ENCODE results near the gene PDC. TPM values are rescaled to one million over a fixed set of nuclear protein-coding genes. Genes with fewer than 3 reads are reported as not detected.

Gene PDC
- polyA plus RNA-seq (not detected in 3 replicates), polyA minus RNA-seq (not detected in 3 replicates)
- not detected for polyA plus RNA-seq (2011; ENCODE audit: low read depth)
- polyA plus RNA-seq (2011; cell fraction: cytosol; rRNA removed): not detected in 2 replicates
- polyA plus RNA-seq (2011; cell fraction: nucleus; rRNA removed): not detected in 2 replicates
- not detected in 2 replicates for polyA plus RNA-seq (2012; ENCODE audit: low replicate concordance)
- polyA minus RNA-seq (2011; cell fraction: cytosol; rRNA and poly(A)+ RNA removed): not detected
- polyA minus RNA-seq (2011; cell fraction: nucleus; rRNA and poly(A)+ RNA removed): not detected in 2 replicates

DNA sequence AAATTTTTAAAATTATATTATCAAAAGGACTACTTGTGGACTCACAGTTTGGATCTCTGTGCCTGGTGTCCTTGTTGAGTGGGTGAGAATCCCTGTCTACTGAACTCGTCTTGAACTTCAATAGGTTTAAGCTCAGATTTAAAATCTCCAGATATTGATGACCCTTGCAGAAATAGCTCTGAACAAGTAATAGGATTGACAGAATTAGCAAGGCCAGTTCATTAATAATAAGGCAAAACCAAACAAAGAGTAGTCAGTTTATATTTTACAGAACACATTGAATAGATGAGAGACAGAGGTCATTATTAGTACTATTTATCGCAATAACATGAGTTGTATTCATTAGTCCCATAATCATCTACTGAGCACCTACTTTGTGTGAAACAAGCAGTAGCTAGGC is at the start of gene PDC:
TSS of gene PDC (minus strand) at position 101 of the 400 bp plus-strand sequence. CDS start 11,655 bp downstream, outside the sequence.
- dilution Hi-C loops (cut with MboI; ENCODE audit: extremely low pct_ligation_motif_present, low sequenced_read_pairs): no loop called here
- Histone ChIP-seq H3K4me1 (ENCODE audit: control insufficient read depth, extremely low read depth, insufficient read depth, low read length) (no peaks in the 10 kb centered on the region), H3K9me3 (ENCODE audit: control insufficient read depth, low read depth, low read length) (no peaks in the 10 kb centered on the region), H2AFZ (ENCODE audit: control insufficient read depth, low read length) (no peak within 1 kb of the TSS), H3K79me2 (ENCODE audit: control insufficient read depth, insufficient read depth, low read length) (no peaks in the 10 kb centered on the region), H3K4me2 (ENCODE audit: control insufficient read depth, extremely low read depth, insufficient read depth, low read depth, low read length) (no peak within 1 kb of the TSS), H3K36me3 (ENCODE audit: control insufficient read depth in 2 of 2, extremely low read depth in 1 of 2, insufficient read depth in 2 of 2, low read length in 2 of 2) (no peaks in the 10 kb centered on the region), H3K9ac (ENCODE audit: control insufficient read depth, extremely low read depth, insufficient read depth, low read length) (no peak within 1 kb of the TSS), H3K4me3 (ENCODE audit: control insufficient read depth in 2 of 3, extremely low read depth in 1 of 3, insufficient read depth in 2 of 3, low read depth in 1 of 3, low read length in 3 of 3) (no peak within 1 kb of the TSS), H3K27ac (ENCODE audit: control insufficient read depth, insufficient read depth, low read length) (no peak within 1 kb of the TSS), H3K27me3 (ENCODE audit: control insufficient read depth, extremely low read depth, insufficient read depth, low read length) (no peaks in the 10 kb centered on the region), H4K20me1 (ENCODE audit: control insufficient read depth, extremely low read depth, insufficient read depth, low read length) (no peaks in the 10 kb centered on the region), H3K9me1 (ENCODE audit: control insufficient read depth, extremely low read depth, insufficient read depth, low read length) (no peaks in the 10 kb centered on the region)
- FAIRE-seq (no peak), DNase-seq (ENCODE audit: low read depth, low spot score) (no peak)
- TF ChIP-seq EZH2 (IDR thresholded peaks at IDR 0.05; ENCODE audit: low read length): no peak
- TF ChIP-seq, protein P1, sequence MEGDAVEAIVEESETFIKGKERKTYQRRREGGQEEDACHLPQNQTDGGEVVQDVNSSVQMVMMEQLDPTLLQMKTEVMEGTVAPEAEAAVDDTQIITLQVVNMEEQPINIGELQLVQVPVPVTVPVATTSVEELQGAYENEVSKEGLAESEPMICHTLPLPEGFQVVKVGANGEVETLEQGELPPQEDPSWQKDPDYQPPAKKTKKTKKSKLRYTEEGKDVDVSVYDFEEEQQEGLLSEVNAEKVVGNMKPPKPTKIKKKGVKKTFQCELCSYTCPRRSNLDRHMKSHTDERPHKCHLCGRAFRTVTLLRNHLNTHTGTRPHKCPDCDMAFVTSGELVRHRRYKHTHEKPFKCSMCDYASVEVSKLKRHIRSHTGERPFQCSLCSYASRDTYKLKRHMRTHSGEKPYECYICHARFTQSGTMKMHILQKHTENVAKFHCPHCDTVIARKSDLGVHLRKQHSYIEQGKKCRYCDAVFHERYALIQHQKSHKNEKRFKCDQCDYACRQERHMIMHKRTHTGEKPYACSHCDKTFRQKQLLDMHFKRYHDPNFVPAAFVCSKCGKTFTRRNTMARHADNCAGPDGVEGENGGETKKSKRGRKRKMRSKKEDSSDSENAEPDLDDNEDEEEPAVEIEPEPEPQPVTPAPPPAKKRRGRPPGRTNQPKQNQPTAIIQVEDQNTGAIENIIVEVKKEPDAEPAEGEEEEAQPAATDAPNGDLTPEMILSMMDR (optimal IDR thresholded peaks at IDR 0.05 in 1 of 3, IDR thresholded peaks at IDR 0.05 in 1 of 3, conservative IDR thresholded peaks at IDR 0.05 in 1 of 3; ENCODE audit: extremely low read depth in 1 of 3, insufficient read depth in 2 of 3, low read length in 3 of 3): no peak

DNA sequence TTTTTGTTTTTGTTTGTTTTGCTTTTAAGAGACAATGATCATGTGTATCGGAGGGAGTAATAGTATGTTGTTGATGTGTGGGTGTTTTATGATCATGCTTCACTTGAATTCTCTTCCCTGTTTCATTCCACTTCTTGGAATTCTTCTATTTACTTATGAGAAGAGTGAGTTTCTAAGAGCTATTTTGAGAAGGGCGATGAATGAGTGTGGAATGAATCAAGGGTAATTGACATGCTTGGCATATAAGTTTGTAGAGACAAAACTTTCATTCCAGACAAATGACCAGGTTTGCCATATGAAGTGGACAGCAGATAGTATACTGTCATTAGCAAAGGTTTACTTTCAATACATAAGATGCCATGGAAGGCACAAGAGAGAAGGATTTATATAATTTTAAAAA is 42.3 kb upstream of the PDC start:
- Histone ChIP-seq H3K4me2 (ENCODE audit: control insufficient read depth, extremely low read depth, insufficient read depth, low read depth, low read length) (no peak overlapping the region), H3K36me3 (ENCODE audit: control insufficient read depth in 2 of 2, extremely low read depth in 1 of 2, insufficient read depth in 2 of 2, low read length in 2 of 2) (no peaks in the 10 kb centered on the region), H3K27me3 (ENCODE audit: control insufficient read depth, extremely low read depth, insufficient read depth, low read length) (no peaks in the 10 kb centered on the region), H2AFZ (ENCODE audit: control insufficient read depth, low read length) (no peak overlapping the region), H3K9me1 (ENCODE audit: control insufficient read depth, extremely low read depth, insufficient read depth, low read length) (no peaks in the 10 kb centered on the region), H4K20me1 (ENCODE audit: control insufficient read depth, extremely low read depth, insufficient read depth, low read length) (no peaks in the 10 kb centered on the region), H3K4me3 (ENCODE audit: control insufficient read depth in 2 of 3, extremely low read depth in 1 of 3, insufficient read depth in 2 of 3, low read depth in 1 of 3, low read length in 3 of 3) (no peak overlapping the region), H3K9me3 (ENCODE audit: control insufficient read depth, low read depth, low read length) (no peaks in the 10 kb centered on the region), H3K9ac (ENCODE audit: control insufficient read depth, extremely low read depth, insufficient read depth, low read length) (no peak overlapping the region), H3K4me1 (ENCODE audit: control insufficient read depth, extremely low read depth, insufficient read depth, low read length) (peaks cover 27% of the 10 kb centered on the region), H3K27ac (ENCODE audit: control insufficient read depth, insufficient read depth, low read length) (no peak overlapping the region), H3K79me2 (ENCODE audit: control insufficient read depth, insufficient read depth, low read length) (no peaks in the 10 kb centered on the region)
- FAIRE-seq (no peak), DNase-seq (ENCODE audit: low read depth, low spot score) (no peak)
- no peak for TF ChIP-seq EZH2 (IDR thresholded peaks at IDR 0.05; ENCODE audit: low read length)
- TF ChIP-seq, protein P1 (optimal IDR thresholded peaks at IDR 0.05 in 1 of 3, IDR thresholded peaks at IDR 0.05 in 1 of 3, conservative IDR thresholded peaks at IDR 0.05 in 1 of 3; ENCODE audit: extremely low read depth in 1 of 3, insufficient read depth in 2 of 3, low read length in 3 of 3): no peak
- dilution Hi-C loops (cut with MboI; ENCODE audit: extremely low pct_ligation_motif_present, low sequenced_read_pairs): no loop called here

Data from keratinocyte (primary cell).